NCI-H748 (cell line): ENCODE measurements around the gene TCERG1L.
A peak's percentile ranks its signal among the peaks of the same experiment; 100 is the strongest.
"Not testable (repeated sequence)": the region's sequence is repeated elsewhere in the genome, so short reads cannot be mapped to it uniquely, and the experiment has no call there.

Experiments used
- DNase-seq: peaks from one replicate; lab custom pipeline; 2025; ENCODE audit not compliant: unreplicated experiment; lab: John Stamatoyannopoulos, UW

TCERG1L gene

GRCh38 chr10:131193923-131194322, 117.6 kb downstream of the TCERG1L start:
- no peak for DNase-seq

GRCh38 chr10:131188494-131188893, 123.0 kb downstream of the TCERG1L start:
- no peak for DNase-seq

GRCh38 chr10:131187926-131188325, 123.6 kb downstream of the TCERG1L start:
- DNase-seq, result peak; percentile 75

- no peak for DNase-seq
Measured at GRCh38 chr10:131187274-131187673, 124.2 kb downstream of the TCERG1L start.

GRCh38 chr10:131186547-131187253, 124.8 kb downstream of the TCERG1L start:
- no peak for DNase-seq

GRCh38 chr10:131184503-131184902, 127.0 kb downstream of the TCERG1L start:
- DNase-seq, result no peak

- no peak for DNase-seq
Measured at GRCh38 chr10:131183546-131184045, 127.9 kb downstream of the TCERG1L start.

DNA sequence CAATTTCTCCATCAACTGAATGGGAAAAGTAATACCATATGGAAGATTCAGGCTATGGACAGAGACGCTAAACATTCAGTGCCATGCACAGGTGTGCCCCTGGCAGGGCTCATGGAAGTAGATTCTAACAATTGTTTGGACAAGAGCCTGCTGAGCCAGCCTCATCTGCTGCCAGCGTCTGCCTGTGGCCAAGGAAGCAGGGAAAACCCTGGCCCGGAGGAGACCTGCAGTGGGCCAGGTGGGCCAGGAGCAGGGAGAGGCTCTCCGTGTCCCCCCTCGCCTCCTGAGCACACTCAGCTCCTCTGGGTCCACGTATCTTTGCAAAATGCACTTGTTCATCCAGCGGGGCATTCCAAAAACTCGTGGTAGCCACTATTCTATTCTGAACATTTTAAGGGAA, 130.1 kb downstream of the TCERG1L start:
- DNase-seq, result no peak

DNA sequence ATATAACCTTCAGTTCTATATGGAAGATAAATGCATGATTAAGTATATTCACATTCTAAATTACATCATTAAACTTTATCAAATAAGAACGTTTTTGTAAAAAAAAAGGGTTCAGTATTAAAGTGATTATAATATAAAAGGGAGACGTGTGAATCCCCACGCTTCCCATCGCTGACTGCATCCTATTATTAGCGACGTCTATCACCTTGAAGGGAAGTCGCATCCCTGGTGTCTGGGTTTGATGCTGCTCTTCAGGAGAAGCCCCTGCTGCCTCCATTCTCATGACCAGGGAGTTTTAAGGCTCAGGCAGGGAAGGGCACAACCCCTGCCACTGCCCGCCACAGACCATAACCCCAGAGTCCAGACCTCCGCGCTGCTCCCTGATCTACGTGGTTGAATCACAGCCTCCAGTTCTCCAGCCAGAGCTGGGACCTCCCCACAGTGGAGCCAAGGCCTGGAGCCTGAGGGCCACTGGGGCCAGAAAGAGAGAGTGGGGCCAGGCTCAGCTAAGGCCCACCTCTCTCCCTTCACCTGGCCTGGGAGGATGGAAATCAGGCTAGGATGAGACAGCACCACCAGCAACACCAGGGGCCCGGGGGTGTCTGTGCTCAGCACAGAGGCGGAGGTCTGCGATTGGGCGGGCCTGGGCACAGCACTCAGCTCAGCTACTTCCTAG, 130.6 kb downstream of the TCERG1L start:
- no peak for DNase-seq

DNA sequence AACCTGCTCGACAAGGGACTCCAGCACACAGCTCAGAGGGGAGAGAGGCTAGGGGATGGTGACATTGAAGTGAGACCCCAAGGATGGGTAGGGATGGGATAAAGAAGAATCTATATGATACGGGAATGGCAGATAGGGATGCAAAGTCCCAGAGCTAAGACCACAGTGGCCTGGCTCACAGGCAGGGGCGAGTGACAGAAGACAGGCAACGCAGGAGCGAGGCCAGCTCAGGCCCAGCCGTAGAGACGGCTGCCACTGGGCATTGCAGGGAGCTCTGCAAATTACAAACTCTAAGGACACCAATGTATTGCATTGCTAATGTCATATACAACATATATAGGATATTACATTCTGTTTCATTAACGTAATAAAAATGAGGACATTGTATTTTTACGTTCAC, 131.4 kb downstream of the TCERG1L start:
- no peak for DNase-seq

DNA sequence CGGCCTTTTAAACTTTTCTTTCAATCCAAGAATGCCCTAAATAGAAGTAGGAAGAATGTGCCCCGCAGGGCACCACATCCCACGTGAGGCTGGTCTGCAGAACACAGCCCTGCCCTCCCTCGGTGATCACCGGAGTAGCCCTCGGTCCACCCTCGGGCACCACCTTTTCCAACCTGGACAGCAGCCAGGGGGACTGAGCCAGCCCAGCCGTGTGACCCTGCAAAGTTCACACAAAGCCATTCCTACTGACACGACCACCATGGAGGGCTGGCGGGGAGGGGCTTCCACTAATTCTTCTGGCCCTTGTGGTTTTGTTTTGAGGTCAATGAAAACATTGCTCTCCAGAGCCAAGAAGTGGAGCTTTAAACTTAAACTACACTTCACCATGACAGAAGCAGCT, 132.2 kb downstream of the TCERG1L start:
- DNase-seq, result no peak

GRCh38 chr10:131178521-131179331, 132.8 kb downstream of the TCERG1L start:
- peak; percentile 67 for DNase-seq

DNA sequence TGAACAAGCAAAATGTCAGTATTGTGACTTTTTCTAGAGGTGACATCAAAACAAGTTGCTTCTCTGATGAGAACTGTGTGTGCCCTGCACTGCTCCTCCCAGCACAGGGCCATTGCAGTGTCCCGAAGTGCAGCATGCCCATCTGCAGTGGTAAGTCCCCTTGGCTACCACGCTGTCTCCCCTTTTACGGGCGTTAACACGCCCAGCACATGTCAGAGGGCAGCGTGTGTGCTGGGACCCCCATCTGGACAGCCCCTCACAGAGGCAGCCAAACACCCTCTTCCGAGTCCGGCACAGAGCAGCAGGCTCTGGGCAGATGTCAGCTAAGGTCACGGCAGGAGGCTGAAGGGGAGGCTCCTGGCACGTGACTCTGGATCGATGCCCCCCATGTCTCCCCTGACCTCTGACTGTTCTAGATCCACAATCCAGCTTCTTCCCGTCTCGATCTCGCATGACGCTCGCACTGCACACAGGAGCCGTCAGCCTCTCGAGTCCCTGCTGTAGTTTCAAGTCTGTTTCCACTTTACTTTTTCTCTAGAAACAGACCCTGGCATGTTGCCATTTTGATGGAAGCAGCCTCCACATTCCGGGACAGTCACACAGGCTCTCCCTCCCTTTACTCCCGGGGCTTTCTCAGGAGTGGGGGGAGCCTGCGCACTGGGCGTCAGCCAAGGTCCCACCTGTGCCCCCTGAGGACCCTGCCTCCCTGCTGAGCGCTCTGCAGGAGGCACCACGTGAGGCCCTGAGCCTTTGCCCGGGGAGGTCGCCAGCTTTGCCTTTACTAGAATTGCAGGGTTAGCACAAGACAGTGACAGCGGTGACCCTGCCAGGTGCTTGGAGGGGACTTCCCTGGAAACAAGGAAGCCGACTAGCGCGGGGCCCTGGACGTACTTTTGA, 133.8 kb downstream of the TCERG1L start:
- DNase-seq, result no peak

DNA sequence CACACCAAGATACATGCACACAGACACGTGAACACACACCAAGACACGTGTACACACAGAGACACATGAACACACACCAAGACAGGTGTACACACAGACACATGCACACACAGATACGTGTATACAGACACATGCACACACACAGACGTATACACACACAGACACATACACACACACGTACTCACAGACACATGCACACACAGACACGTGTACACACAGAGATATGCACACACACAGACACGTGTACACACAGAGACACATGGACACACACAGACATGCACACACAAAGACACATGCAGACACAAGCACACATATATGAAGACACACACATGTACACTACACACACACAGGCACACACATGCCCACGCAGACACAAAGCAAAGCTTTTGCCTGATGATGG, 134.6 kb downstream of the TCERG1L start:
- no peak for DNase-seq

- not testable (repeated sequence) for DNase-seq
Measured at GRCh38 chr10:131176324-131176723, 135.2 kb downstream of the TCERG1L start.

DNA sequence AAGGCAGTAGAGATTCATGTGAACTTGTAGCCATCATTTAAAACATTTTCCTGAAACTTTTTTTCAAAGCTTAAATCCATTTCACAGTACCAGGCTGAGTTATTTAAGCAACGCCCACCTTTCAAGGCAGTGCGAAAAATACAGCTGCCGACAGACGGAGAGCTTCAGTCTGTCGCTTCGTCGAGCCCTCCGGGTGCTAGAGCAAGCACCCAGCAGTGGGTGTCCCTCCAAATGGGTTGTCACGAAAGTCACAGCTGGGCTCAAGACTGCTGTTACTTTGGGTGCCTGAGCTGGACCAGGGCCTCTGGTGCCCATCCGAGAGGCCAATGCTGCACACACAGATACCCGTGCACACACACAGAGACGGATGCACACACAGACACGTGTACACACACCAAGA, 135.6 kb downstream of the TCERG1L start:
- no peak for DNase-seq

DNA sequence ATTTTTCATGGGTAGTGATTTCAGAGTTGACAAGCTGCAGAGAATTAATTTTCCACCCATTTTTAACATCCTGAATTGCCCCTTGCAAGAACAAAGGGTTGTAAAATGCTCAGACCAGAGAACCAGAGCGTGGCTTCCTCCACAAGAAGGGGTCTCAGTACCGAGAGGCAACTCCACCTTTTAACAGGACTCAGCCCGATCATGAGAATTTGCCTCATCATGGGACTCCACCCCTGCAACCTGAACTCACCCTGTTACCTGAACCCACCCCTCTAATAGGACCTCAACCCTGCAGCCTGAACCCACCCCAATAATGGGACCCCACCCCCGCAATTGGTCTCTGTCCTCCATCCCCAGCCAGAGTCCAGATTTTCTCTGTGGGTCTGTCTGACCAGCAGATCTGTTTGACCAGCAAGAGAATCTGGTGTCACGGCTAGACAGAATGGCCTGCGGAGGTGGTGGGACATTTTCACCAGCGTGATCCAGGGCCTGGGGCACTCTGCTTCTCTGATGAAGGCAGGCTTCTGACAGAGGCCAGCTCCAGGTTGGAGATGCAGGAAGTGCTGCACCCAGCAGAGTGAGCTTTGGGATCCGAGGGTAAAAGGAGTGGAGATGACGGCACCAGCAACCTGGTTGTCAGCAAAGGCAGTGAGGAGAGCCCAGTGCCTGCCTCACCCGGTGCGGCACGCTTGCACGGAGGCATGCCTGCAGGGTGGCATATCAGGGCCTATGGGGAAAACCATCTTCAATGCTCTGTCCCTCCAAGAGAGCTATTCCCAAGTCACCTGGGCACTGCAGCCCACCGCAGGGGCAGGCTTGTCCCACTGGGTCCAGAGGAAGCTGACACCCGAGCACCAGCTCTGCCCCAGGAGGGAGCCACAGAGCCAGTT, 136.6 kb downstream of the TCERG1L start:
- DNase-seq, result no peak

DNA sequence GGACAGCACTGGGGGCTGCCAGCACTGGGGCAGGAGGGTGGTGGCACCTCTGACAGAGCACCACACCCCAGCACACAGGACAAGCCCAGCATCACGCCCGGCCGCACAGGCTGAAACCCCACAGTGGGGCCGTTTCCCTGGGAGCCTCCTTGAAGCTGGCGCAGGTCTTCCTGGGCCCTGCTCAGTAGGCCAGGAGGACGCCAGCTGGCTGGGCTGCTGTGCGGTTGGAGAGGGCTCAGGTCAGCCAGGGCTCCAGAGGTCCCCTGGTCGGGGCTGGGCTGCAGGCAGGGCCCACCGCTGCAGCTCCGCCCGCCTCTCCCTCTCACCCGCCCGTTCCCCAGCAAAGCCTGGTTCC, 137.3 kb downstream of the TCERG1L start:
- DNase-seq, result no peak

DNA sequence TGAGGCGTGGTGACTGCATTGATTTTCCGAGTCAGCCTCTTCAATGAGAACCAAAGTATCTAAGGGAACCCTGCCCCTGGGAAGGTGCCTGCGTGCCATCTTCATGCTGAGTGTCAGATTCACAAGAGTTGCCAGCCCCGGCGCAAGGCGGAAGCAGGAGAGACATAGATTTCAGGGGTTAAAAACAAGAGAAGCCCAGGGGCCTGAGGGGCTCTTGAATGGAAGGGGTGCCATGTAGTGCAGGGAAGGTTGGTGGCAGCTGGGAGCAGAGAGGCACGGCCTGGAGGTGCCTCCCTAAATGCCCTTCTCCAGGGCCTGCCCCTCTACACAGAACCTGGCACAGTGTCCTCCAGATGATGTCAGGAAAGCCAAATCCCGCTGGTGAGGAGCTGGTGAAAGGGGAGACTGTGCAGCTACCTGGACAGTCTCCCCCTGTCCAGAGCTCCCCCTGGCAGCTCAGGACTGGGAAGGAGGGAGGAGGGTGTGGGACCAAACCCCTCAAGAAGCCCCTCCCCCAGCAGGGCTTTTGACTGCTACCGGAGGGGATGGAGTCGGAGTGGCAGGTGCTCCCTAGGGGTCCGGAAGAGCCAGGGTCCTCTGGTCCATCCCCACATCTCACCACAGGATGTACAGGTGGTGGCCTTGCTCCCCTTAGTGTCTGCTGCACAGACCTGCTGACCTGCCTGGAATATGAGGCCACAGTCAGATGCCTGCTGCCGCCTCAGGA, 137.9 kb downstream of the TCERG1L start:
- no peak for DNase-seq
